Amygdala (tissue), 56 donors: ENCODE results near the gene KDM4C.
A peak's percentile ranks its signal among the peaks of the same experiment; 100 is the strongest.
"Not testable (repeated sequence)": the region's sequence is repeated elsewhere in the genome, so short reads cannot be mapped to it uniquely, and the experiment has no call there.

Experiments used
- DNase-seq, 56 donors: peaks; one replicate each; lab custom pipeline; 2025; lab: John Stamatoyannopoulos, UW

KDM4C gene

GRCh38 chr9:6763244-6763643, 5.5 kb downstream of the KDM4C start:
- DNase-seq, result no peak

- no peak for DNase-seq
Measured at GRCh38 chr9:6764011-6764410, 6.2 kb downstream of the KDM4C start.

- no peak for DNase-seq
Measured at GRCh38 chr9:6764523-6764922, 6.8 kb downstream of the KDM4C start.

GRCh38 chr9:6764950-6765349, 7.2 kb downstream of the KDM4C start:
- DNase-seq, result no peak

- DNase-seq, result no peak
Measured at GRCh38 chr9:6765396-6765795, 7.6 kb downstream of the KDM4C start.

- no peak for DNase-seq
Measured at GRCh38 chr9:6766606-6767005, 8.8 kb downstream of the KDM4C start.

- not testable (repeated sequence) for DNase-seq
Measured at GRCh38 chr9:6768587-6768986, 10.8 kb downstream of the KDM4C start.

GRCh38 chr9:6771722-6772121, 13.9 kb downstream of the KDM4C start:
- no peak for DNase-seq

- DNase-seq, result no peak
Measured at GRCh38 chr9:6777213-6777902, 19.6 kb downstream of the KDM4C start.

- DNase-seq, result no peak
Measured at GRCh38 chr9:6779417-6780241, 21.9 kb downstream of the KDM4C start.

- no peak for DNase-seq
Measured at GRCh38 chr9:6780690-6781089, 22.9 kb downstream of the KDM4C start.

GRCh38 chr9:6781476-6781875, 23.7 kb downstream of the KDM4C start:
- DNase-seq, result peak in 19 of 56 donors; percentile 5 to 68 (median 13)

- DNase-seq, result no peak
Measured at GRCh38 chr9:6782345-6782744, 24.6 kb downstream of the KDM4C start.

- no peak for DNase-seq
Measured at GRCh38 chr9:6782981-6783380, 25.2 kb downstream of the KDM4C start.

GRCh38 chr9:6783753-6784152, 26.0 kb downstream of the KDM4C start:
- DNase-seq, result no peak

GRCh38 chr9:6785682-6786081, 27.9 kb downstream of the KDM4C start:
- DNase-seq, result no peak

GRCh38 chr9:6787793-6788161, 30.0 kb downstream of the KDM4C start:
- no peak for DNase-seq

- DNase-seq, result peak in 24 of 56 donors; percentile 2 to 41 (median 16)
Measured at GRCh38 chr9:6788162-6789016, 30.6 kb downstream of the KDM4C start.

GRCh38 chr9:6789017-6789338, 31.2 kb downstream of the KDM4C start:
- not testable (repeated sequence) for DNase-seq

GRCh38 chr9:6790866-6791265, 33.1 kb downstream of the KDM4C start:
- DNase-seq, result no peak

GRCh38 chr9:6793203-6793602, 35.4 kb downstream of the KDM4C start:
- no peak for DNase-seq
